Measurements from ENCODE around the gene ABLIM2.

ABLIM2 gene

DNA sequence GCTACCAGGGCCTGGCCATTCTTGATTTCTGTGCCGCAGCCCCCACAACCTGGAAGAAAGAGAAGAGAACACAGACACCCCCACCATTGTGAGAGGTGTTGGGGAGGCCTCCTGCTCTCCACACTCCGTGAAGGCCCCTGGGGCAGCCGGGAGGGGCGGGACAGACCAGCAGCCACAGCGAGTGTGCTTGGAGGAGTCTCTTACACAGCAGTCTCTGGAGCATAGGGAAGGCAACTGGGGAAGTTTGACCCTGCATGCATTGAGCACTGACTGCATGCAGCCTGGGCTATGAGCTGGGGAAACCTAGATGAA is 77.9 kb downstream of the ABLIM2 start:
- H3K36me3 Mint-ChIP-seq (ENCODE audit: low read depth), result no peaks in the 10 kb centered on the region
- no peak for DNase-seq (ENCODE audit: low spot score)
- H3K27me3 Mint-ChIP-seq (ENCODE audit: low read depth), result no peaks in the 10 kb centered on the region
- no peak overlapping the region for H3K27ac Mint-ChIP-seq
- no peak overlapping the region for H3K4me3 Mint-ChIP-seq
- H3K4me1 Mint-ChIP-seq (ENCODE audit: low read depth), result no peaks in the 10 kb centered on the region
- H3K9me3 Mint-ChIP-seq, result no peaks in the 10 kb centered on the region

DNA sequence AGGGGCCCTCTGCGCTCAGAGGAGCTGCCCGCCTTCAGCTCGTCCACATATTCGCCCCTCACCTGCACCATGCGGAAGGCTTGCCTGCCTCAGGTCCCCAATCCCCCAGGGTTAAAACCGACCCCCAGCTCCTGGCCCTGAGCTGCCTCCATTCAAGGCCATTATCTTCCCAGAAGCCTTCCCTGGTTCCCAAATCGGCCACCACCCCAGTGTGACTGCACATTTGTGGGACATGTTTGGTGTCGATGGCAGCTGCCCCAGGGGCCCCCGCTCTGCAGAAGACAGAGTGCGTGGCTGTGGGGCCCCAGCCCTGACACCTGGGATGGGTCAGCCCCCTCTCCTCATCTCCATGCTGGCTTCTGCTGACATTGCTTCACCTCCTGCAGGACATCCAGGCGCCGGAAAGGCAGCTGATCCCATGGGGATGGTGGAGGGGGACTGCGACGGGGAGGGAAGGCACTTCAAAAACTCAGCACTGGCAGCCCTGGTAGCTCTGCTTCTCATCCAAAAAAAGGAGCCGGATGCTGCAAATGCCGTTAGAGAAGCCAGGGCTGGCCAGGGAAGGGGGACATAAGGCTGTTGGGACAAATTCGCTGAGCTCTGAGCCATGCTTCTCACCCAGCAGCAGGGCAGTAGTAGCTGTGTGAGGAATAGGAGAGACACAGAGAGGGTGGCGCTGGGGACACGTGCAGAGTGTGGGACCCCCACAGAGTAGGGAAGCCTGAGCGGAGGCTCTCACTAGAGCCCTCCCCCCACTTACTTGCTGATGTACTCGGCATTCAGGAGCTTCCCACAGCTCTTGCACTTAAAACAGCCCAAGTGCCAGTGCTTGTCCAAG is 78.5 kb downstream of the ABLIM2 start:
- no peak overlapping the region for H3K4me3 Mint-ChIP-seq

DNA sequence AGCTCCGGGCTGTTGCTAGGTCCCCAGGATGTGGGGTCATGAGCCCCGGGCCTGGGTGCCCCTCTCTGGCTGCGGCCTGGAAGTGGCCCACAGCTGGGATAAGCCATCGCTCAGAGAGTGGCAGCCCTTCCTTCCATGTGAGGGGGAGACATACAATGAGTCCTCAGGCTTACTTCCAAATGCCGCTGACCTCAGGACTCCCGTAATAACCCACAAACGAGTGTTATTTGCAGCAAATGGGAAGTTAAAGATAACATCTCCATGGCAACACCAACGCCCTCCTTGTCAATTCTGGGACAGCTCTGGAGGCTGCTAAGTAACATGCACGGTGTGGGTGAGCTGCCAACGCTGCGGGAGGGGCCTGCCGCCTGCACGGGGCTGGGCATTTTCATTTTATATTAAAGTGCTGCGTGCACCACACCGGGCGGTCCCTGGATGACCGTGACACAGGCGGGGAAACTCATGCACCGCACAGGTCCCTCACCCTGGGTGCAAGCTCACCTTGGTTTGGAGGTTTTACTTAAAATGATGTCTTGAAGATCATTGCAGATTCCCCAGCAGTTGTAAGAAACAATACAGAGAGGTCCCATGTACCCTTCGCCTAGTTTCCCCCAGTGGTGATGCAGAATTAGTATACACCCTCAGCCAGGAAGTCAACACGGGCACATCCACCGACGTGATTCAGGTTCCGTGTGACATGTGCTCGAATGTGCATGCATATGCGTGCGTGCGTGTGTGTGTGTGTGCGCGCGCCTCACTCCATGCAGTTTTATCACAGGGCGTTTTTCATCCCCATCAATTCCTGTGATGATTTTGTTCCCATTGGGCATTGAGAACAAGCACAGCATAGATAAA is 79.4 kb downstream of the ABLIM2 start:
- no peak overlapping the region for H3K4me3 Mint-ChIP-seq

More for the DNA sequence above, 78.5 kb downstream of the ABLIM2 start:
- no peaks in the 10 kb centered on the region for H3K4me1 Mint-ChIP-seq (ENCODE audit: low read depth)
- no peak for DNase-seq (ENCODE audit: low spot score)
- H3K27ac Mint-ChIP-seq, result no peak overlapping the region
- no peaks in the 10 kb centered on the region for H3K27me3 Mint-ChIP-seq (ENCODE audit: low read depth)
- H3K9me3 Mint-ChIP-seq, result no peaks in the 10 kb centered on the region
- no peaks in the 10 kb centered on the region for H3K36me3 Mint-ChIP-seq (ENCODE audit: low read depth)

DNA sequence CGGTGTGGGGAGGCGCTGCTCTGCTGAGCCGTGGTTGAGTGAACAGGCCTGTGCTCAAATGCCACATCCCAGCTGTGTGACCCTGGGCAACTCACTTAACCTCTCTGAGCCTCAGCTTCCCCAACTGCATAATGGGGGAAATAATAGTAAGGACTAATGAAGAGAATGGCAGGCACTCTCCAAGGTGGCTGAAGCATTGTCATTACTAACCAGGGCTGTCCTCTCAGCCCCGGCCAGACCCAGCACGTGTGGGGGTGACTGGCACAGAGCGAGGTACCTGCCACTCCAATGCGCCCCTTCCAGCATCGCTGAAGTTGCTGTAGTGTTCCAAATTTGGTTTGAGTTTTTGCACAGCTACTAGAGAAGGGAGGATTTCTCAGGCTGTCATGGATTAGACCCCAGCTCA is 80.0 kb downstream of the ABLIM2 start:
- no peak for DNase-seq (ENCODE audit: low spot score)
- H3K27me3 Mint-ChIP-seq (ENCODE audit: low read depth), result no peaks in the 10 kb centered on the region
- H3K36me3 Mint-ChIP-seq (ENCODE audit: low read depth), result no peaks in the 10 kb centered on the region
- H3K4me1 Mint-ChIP-seq (ENCODE audit: low read depth), result no peaks in the 10 kb centered on the region
- no peaks in the 10 kb centered on the region for H3K9me3 Mint-ChIP-seq
- no peak overlapping the region for H3K4me3 Mint-ChIP-seq
- H3K27ac Mint-ChIP-seq, result no peak overlapping the region

More for the DNA sequence above, 79.4 kb downstream of the ABLIM2 start:
- H3K4me1 Mint-ChIP-seq (ENCODE audit: low read depth), result no peaks in the 10 kb centered on the region
- H3K9me3 Mint-ChIP-seq, result no peaks in the 10 kb centered on the region
- no peaks in the 10 kb centered on the region for H3K27me3 Mint-ChIP-seq (ENCODE audit: low read depth)
- no peak for DNase-seq (ENCODE audit: low spot score)
- no peak overlapping the region for H3K27ac Mint-ChIP-seq
- H3K36me3 Mint-ChIP-seq (ENCODE audit: low read depth), result no peaks in the 10 kb centered on the region

DNA sequence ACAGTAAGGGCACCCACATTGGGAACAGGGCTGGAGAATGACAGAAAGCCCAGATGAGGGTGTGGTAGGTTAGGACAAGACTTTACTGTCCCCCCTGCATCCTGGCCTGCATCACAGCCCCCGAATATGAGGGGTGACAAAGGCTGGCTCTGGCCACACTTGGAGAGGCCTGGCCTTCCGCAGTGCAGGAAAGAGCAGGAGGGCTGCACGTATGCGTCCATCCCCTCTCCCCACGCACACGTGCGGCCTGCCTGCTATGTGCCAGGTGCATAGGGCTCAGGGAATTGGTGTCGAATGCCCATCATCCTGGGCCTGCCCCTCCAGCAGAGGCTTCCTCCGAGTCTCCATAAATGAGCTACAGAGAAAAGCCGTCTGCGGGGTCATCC is 80.5 kb downstream of the ABLIM2 start:
- Mint-ChIP-seq H3K4me1 (ENCODE audit: low read depth) (no peaks in the 10 kb centered on the region), H3K27ac (no peak overlapping the region), H3K27me3 (ENCODE audit: low read depth) (no peaks in the 10 kb centered on the region), H3K9me3 (no peaks in the 10 kb centered on the region), H3K4me3 (no peak overlapping the region), H3K36me3 (ENCODE audit: low read depth) (no peaks in the 10 kb centered on the region)
- DNase-seq (ENCODE audit: low spot score), result no peak

DNA sequence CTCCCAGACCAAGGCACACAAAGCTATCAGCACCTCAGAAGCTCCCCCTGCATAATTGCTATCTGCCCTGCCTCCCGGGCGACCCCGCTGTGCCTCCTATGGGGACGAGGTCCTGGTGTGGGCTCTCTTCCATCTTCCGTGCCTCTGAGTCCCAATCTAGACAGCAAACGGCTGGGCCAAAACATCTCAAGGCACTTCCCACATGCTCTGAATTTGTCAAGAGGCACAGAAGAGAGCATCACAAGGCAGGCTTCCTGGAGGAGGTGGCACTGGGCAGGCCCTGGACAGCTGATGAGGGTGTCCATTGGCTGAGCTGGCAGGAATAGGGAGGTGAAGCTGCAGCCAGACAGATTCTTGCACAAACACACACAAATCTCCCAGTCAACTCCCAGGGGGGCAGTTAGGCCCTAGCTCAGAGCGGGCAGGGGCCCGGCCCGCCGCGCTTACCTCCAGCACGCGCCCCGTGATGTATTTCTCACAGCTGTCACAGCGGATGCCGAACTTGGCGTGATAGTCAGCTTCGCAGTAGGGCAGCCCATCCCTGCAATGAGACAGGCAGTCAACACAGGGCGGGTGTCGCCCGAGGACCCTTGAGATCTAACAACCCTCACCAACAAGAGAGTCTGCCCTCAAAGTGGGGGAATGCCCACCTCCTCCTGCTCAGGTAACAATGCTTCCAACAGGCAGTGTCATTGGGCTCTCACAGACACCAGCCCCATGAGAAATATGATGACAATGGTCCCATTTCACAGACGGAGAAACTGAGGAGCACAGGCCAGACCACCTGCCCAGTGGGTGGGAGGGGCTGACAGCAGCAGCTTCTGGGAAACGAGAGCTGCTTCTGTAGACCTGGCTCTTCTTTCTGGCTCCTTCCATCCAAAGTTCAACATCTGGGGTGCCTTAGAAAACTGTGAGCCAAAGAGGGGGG is 81.2 kb downstream of the ABLIM2 start:
- H3K4me3 Mint-ChIP-seq, result no peak overlapping the region
- DNase-seq (ENCODE audit: low spot score), result no peak
- H3K27ac Mint-ChIP-seq, result no peak overlapping the region
- H3K4me1 Mint-ChIP-seq (ENCODE audit: low read depth), result no peaks in the 10 kb centered on the region
- no peaks in the 10 kb centered on the region for H3K36me3 Mint-ChIP-seq (ENCODE audit: low read depth)
- peaks cover 4% of the 10 kb centered on the region for H3K27me3 Mint-ChIP-seq (ENCODE audit: low read depth)
- no peaks in the 10 kb centered on the region for H3K9me3 Mint-ChIP-seq

DNA sequence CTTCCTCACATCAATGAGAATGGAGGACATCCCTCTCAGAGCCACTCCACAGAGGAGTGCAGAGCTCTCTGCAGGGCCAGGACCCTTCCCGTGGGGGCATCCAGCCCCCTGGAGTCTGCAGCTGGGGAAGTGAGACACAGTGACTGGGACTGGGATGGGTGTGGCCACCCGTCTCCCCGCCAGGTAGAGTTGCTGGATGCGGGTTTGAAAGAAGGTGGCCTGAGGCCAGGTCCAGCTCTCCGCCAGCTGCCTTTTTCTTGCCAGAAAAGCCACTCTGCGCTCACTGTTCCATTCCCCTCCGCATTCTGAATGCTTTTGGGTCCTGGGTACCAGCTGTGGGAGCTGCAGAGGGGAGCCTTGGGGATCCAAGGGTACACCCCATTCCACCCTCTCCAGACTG is 82.6 kb downstream of the ABLIM2 start:
- Mint-ChIP-seq H3K9me3 (no peaks in the 10 kb centered on the region), H3K27ac (no peak overlapping the region), H3K4me3 (no peak overlapping the region), H3K36me3 (ENCODE audit: low read depth) (no peaks in the 10 kb centered on the region), H3K4me1 (ENCODE audit: low read depth) (no peaks in the 10 kb centered on the region), H3K27me3 (ENCODE audit: low read depth) (peaks cover 4% of the 10 kb centered on the region)
- DNase-seq (ENCODE audit: low spot score), result no peak

DNA sequence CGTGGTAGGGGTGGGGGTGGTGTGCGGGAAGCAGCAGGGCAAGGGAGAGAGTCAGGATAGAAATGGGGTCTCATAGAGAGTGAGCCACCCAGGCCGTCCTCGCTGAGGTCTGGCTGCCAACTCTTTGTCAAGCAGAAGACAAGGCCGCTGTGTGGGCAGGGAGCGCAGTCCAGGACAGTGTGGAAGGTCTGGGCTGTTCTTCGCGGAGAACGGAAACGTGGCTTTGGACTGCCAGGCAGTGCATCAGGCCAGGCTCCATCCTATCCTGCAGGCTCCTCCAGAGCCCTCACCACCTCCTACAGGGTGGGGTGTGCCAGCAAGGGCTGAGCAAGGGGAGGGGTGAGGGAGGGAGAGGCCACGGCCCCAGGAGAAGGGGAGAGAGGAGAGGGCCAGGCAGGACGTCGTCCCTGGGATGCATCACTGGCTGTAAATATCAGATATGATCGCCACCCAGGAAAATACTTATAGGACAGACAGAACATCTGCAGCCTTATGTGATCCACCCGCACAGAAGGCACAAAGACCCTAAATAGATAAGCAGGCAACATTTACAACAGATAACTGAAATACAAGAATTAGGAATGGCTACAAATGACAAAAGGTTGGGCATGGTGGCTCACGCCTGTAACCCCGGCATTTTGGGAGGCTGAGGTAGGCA is 85.3 kb downstream of the ABLIM2 start:
- Mint-ChIP-seq H3K9me3 (no peaks in the 10 kb centered on the region), H3K4me3 (no peak overlapping the region), H3K27me3 (ENCODE audit: low read depth) (peaks cover 4% of the 10 kb centered on the region)

DNA sequence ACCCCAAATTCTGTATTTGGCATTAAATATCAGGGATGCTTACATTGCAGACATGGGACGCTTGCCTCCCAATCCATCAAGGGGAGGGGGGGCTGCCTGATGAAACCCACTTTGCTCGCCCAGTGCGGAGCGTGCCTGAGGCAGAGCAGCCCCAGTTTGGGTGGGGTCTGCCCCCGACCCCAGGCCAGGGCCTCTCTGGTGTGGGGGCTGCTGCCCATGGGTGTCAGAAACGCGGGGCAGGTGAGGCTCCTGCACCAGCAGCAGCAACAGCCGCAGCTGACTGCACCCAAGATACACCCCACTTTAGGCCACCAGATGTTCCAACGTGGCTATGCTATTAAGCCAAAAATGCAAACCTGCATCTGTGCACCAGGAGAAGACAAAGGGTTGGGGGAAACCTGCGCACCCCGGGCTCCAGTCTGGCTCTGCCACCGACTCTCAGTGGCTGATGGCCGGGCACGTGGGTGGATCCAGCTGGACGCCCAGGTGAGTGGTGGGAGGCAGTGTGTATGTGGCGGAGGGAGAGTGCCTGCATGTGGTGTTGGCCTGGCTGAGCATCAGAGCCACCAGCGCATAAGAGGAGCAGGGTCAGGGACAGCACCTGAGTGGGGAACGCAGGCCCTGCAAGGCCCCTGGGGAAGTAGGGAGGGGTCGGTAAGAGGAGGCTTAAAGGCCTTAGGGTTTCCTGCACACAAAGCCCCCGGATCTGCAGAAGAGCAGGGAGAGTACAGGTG is 86.2 kb downstream of the ABLIM2 start:
- Mint-ChIP-seq H3K36me3 (ENCODE audit: low read depth) (no peaks in the 10 kb centered on the region), H3K9me3 (no peaks in the 10 kb centered on the region), H3K27ac (no peak overlapping the region), H3K4me3 (no peak overlapping the region), H3K4me1 (ENCODE audit: low read depth) (no peaks in the 10 kb centered on the region), H3K27me3 (ENCODE audit: low read depth) (peaks cover 4% of the 10 kb centered on the region)
- DNase-seq (ENCODE audit: low spot score), result no peak

More for the DNA sequence above, 85.3 kb downstream of the ABLIM2 start:
- Mint-ChIP-seq H3K27ac (no peak overlapping the region), H3K4me1 (ENCODE audit: low read depth) (no peaks in the 10 kb centered on the region), H3K36me3 (ENCODE audit: low read depth) (no peaks in the 10 kb centered on the region)
- DNase-seq (ENCODE audit: low spot score), result no peak

DNA sequence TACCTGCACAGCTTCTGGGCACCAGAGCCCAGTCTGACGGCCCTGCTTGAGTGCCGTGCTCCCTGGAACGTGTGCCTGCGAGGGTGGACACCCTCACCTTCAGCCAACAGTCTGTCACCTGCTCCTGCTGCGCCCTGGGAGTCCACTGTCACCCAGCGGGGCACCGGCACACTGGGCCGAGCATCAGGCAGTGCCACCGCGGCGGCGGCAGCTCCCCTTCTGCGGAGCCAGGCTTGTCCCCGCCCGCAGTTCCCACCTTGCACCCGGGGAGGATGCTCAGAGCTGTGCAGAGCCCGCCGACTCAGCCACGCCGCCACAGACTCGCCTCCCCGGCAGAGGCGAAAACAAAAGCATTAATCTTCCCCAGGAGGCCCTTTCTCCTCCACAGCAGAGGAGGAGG is 86.8 kb downstream of the ABLIM2 start:
- no peak for DNase-seq (ENCODE audit: low spot score)
- no peak overlapping the region for H3K27ac Mint-ChIP-seq
- H3K4me3 Mint-ChIP-seq, result no peak overlapping the region
- no peaks in the 10 kb centered on the region for H3K4me1 Mint-ChIP-seq (ENCODE audit: low read depth)
- H3K9me3 Mint-ChIP-seq, result no peaks in the 10 kb centered on the region
- no peaks in the 10 kb centered on the region for H3K36me3 Mint-ChIP-seq (ENCODE audit: low read depth)
- H3K27me3 Mint-ChIP-seq (ENCODE audit: low read depth), result peaks cover 4% of the 10 kb centered on the region

DNA sequence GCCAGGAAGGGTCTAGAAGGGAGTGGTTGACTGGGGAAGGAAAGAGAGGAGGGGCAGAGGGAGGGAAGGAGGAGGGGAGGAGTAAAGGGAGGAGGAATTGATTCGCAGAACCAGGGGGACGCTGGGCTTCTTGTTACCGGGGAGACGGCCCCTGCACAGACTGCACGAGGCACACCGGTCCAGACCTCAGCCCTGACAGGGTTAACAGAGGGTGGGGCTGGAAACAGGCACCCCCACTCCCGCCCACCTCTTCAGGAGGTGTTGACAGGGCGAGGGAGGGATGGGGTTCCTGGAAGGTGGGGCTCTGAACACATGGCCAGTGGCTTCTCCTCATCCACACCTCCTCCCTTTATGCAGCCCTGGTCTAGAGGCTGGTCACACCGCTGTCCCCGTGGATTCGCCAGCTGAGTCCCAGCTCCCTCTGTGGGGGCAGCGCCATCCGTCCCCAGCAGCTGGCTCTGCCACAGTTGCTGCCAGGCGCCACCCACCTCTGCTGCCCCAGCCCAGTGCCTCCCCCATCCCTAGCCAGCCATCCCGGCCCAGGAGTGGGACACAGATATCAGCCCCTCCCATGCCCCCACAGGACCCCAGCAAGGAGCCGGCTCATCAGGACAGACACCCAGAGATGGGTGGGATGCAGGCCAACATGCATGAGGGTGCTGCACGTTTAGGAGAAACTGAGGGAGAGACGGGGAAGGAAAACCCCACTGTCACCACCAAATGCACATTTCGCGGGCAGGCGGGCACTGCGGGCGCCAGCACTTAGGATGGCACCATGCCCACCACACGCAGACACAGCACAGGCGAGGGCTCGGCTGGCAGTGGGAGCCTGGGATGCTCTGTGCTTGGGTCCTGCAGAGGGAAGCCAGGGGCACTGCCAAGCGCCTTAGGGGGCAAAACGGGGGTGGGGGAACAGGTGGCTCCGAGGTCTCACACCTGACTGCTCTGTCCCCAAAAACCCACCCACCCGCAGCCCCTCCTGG is 87.6 kb downstream of the ABLIM2 start:
- H3K4me3 Mint-ChIP-seq, result no peak overlapping the region
- no peaks in the 10 kb centered on the region for H3K36me3 Mint-ChIP-seq (ENCODE audit: low read depth)
- H3K27me3 Mint-ChIP-seq (ENCODE audit: low read depth), result peaks cover 4% of the 10 kb centered on the region
- no peak for DNase-seq (ENCODE audit: low spot score)
- no peaks in the 10 kb centered on the region for H3K9me3 Mint-ChIP-seq
- no peak overlapping the region for H3K27ac Mint-ChIP-seq
- no peaks in the 10 kb centered on the region for H3K4me1 Mint-ChIP-seq (ENCODE audit: low read depth)

DNA sequence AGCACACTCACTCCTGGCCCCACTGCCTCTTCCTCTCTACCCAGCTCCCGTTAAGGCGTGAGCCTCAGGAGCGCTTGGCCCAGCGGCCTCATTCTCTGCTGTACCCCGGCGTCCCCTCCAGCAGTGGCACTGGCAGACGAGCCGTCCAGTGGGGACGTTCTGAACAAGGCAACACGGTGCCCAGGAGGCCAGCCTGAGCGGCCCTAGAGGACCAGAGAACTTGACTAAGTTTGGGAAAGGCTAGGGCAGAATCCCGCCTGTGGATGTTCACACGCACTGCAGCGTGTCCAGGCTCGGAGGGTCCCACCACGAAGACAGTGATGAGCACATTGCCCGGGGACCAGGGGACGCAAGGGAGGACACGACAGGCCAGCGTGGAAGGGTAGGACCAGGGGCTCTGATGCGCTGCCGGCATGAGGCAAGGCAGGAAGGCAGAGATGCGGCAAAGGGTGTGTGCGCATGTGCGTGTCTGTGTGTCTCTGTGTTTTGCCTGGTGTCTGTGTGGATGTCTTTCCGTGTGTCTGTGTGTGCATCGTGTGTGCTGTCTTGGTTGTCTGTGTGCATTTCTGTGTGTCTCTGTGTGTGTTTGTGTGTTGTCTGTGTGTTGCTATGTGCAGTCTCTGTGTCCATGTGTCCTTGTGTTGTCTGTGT is 89.4 kb downstream of the ABLIM2 start:
- no peak for DNase-seq (ENCODE audit: low spot score)
- Mint-ChIP-seq H3K27ac (no peak overlapping the region), H3K9me3 (peaks cover 6% of the 10 kb centered on the region), H3K4me1 (ENCODE audit: low read depth) (no peaks in the 10 kb centered on the region), H3K4me3 (no peak overlapping the region), H3K27me3 (ENCODE audit: low read depth) (peaks cover 4% of the 10 kb centered on the region), H3K36me3 (ENCODE audit: low read depth) (no peaks in the 10 kb centered on the region)

Measured in T-helper 2 cell treated with Interferon-gamma antibody and Interleukin-4, amounts not matched to agents 5 μg/mL and 100 μg/mL, for 36 hours (primary cell).